Measurements from ENCODE around the gene RPTOR.
"Not testable (repeated sequence)": the region's sequence is repeated elsewhere in the genome, so short reads cannot be mapped to it uniquely, and the experiment has no call there.

The RPTOR gene

GRCh38 chr17:80742581-80743180, 198.0 kb downstream of the RPTOR start:
- DNase-seq (ENCODE audit: low read depth in 3 of 3): no peak

GRCh38 chr17:80743181-80743771, 198.6 kb downstream of the RPTOR start:
- DNase-seq (ENCODE audit: low read depth in 3 of 3): peak in 1 of 3 experiments; percentile 35

- not testable (repeated sequence) for DNase-seq (ENCODE audit: low read depth in 3 of 3)
Measured at GRCh38 chr17:80743973-80744372, 199.3 kb downstream of the RPTOR start.

GRCh38 chr17:80744725-80745124, 200.1 kb downstream of the RPTOR start:
- not testable (repeated sequence) for DNase-seq (ENCODE audit: low read depth in 3 of 3)

- no peak for DNase-seq (ENCODE audit: low read depth in 3 of 3)
Measured at GRCh38 chr17:80745183-80745582, 200.5 kb downstream of the RPTOR start.

- DNase-seq (ENCODE audit: low read depth in 3 of 3): no peak
Measured at GRCh38 chr17:80746262-80746935, 201.8 kb downstream of the RPTOR start.

GRCh38 chr17:80747469-80747868, 202.8 kb downstream of the RPTOR start:
- no peak for DNase-seq (ENCODE audit: low read depth in 3 of 3)

- DNase-seq (ENCODE audit: low read depth in 3 of 3): no peak
Measured at GRCh38 chr17:80749611-80750010, 205.0 kb downstream of the RPTOR start.

- DNase-seq (ENCODE audit: low read depth in 3 of 3): no peak
Measured at GRCh38 chr17:80750263-80750662, 205.6 kb downstream of the RPTOR start.

GRCh38 chr17:80751070-80751945, 206.7 kb downstream of the RPTOR start:
- DNase-seq (ENCODE audit: low read depth in 3 of 3): no peak

- DNase-seq (ENCODE audit: low read depth in 3 of 3): no peak
Measured at GRCh38 chr17:80751946-80752581, 207.4 kb downstream of the RPTOR start.

- DNase-seq (ENCODE audit: low read depth in 3 of 3): no peak
Measured at GRCh38 chr17:80753685-80754345, 209.2 kb downstream of the RPTOR start.

- DNase-seq (ENCODE audit: low read depth in 3 of 3): no peak
Measured at GRCh38 chr17:80754846-80755245, 210.2 kb downstream of the RPTOR start.

GRCh38 chr17:80755650-80756405, 211.2 kb downstream of the RPTOR start:
- no peak for DNase-seq (ENCODE audit: low read depth in 3 of 3)

GRCh38 chr17:80758481-80759376, 214.1 kb downstream of the RPTOR start:
- DNase-seq (ENCODE audit: low read depth in 3 of 3): no peak

- no peak for DNase-seq (ENCODE audit: low read depth in 3 of 3)
Measured at GRCh38 chr17:80759377-80759673, 214.7 kb downstream of the RPTOR start.

- no peak for DNase-seq (ENCODE audit: low read depth in 3 of 3)
Measured at GRCh38 chr17:80760511-80760911, 215.9 kb downstream of the RPTOR start.

GRCh38 chr17:80761110-80761871, 216.7 kb downstream of the RPTOR start:
- DNase-seq (ENCODE audit: low read depth in 3 of 3): peak in 2 of 3 experiments; percentile 59 to 75

- no peak for DNase-seq (ENCODE audit: low read depth in 3 of 3)
Measured at GRCh38 chr17:80762076-80762475, 217.4 kb downstream of the RPTOR start.

Measured in stimulated activated CD4-positive, alpha-beta T cell treated with anti-CD3 and anti-CD28 coated beads, TNF-alpha, amount 100 ng/mL, for 4 hours (primary cell).